Endothelial cell of umbilical vein (primary cell): ENCODE results near the gene THSD7B. TPM values are rescaled to one million over a fixed set of nuclear protein-coding genes. Genes with fewer than 3 reads are reported as not detected.

Experiments
- BruUV-seq: library from RNA; stranded (reverse); fragments of 400-500 nt; replicated peaks from 2 replicates; lab custom pipeline; 2021; lab: Mats Ljungman, UMichigan
- CTCF ChIA-PET: fragments of 300-600, 350-600 bp; sonication (Branson Sonifier 250); formaldehyde crosslinking; loops from one replicate; lab custom pipeline; 2021; ENCODE audit warnings: antibody characterized with exemption, inconsistent platforms; lab: Charles Lee
- POLR2A ChIA-PET: fragments of 300-600, 350-600 bp; sonication (Branson Sonifier 250); formaldehyde crosslinking; loops from one replicate; lab custom pipeline; 2021; ENCODE audit warnings: antibody characterized with exemption, inconsistent platforms; lab: Charles Lee
- DNase-seq: peaks from one replicate; pipeline ENCODE4 v3.0.0-alpha.2; 2011; ENCODE audit warnings: low read depth, low spot score
- FAIRE-seq: peaks from 2 replicates; lab custom pipeline; 2011; peaks lifted over from hg19 to GRCh38; lab: Jason Lieb, UNC
- H2AFZ ChIP-seq: 2 replicates; pipeline ENCODE4 v1.6.0; 2012; ENCODE audit warnings: low read depth, low read length, control low read depth, inconsistent platforms
- H3K27ac ChIP-seq: 2 replicates; pipeline ENCODE4 v1.5.1; 2011; ENCODE audit warnings: low read depth, mild to moderate bottlenecking, control low read depth, low read length, moderate library complexity; ENCODE audit not compliant: insufficient read depth
- H3K27me3 ChIP-seq, 2 experiments: 2 replicates each; pipeline versions ENCODE4 v1.6.0 to v1.6.1; 2011; ENCODE audit warnings: low read length in 2 of 2, mixed read lengths in 1 of 2; ENCODE audit not compliant: control insufficient read depth in 2 of 2, insufficient read depth in 2 of 2
- H3K36me3 ChIP-seq, 2 experiments: 2 replicates in 1 of 2; 3 replicates in 1 of 2; pipeline ENCODE4 v1.5.1; 2011; ENCODE audit warnings: low read length in 2 of 2, mild to moderate bottlenecking in 1 of 2, moderate library complexity in 1 of 2; ENCODE audit not compliant: control insufficient read depth in 2 of 2, insufficient read depth in 2 of 2; ENCODE audit errors: extremely low read depth in 1 of 2
- H3K4me1 ChIP-seq: 3 replicates; pipeline ENCODE4 v1.5.1; 2011; ENCODE audit warnings: mild to moderate bottlenecking, low read length; ENCODE audit not compliant: control insufficient read depth, insufficient read depth; ENCODE audit errors: extremely low read depth
- H3K4me2 ChIP-seq: 2 replicates; pipeline ENCODE4 v1.6.1; 2011; ENCODE audit warnings: low read length, control low read depth, mixed read lengths; ENCODE audit not compliant: insufficient read depth
- H3K4me3 ChIP-seq, 3 experiments: fragments of 200-600 bp in 1 of 3; sonication (generic), shearing (Covaris generic) in 1 of 3; replicated peaks in 1 of 3; 2 replicates each; pipeline ENCODE4 v1.5.1; 2011 to 2016; ENCODE audit warnings: control low read depth in 3 of 3, low read length in 3 of 3, mild to moderate bottlenecking in 2 of 3, inconsistent platforms in 1 of 3, low read depth in 1 of 3, moderate library complexity in 1 of 3; ENCODE audit not compliant: insufficient read depth in 1 of 3
- H3K79me2 ChIP-seq: 2 replicates; pipeline ENCODE4 v1.6.0; 2012; ENCODE audit warnings: low read length, inconsistent platforms; ENCODE audit not compliant: control insufficient read depth, insufficient read depth
- H3K9ac ChIP-seq: replicated peaks from 2 replicates; pipeline ENCODE3; 2011; ENCODE audit warnings: low read length, control low read depth; ENCODE audit not compliant: insufficient read depth; ENCODE audit errors: extremely low read depth
- H3K9me1 ChIP-seq: replicated peaks from 3 replicates; pipeline ENCODE4 v1.6.0; 2011; ENCODE audit warnings: mild to moderate bottlenecking, low read length; ENCODE audit not compliant: control insufficient read depth, insufficient read depth; ENCODE audit errors: extremely low read depth
- H3K9me3 ChIP-seq: replicated peaks from 2 replicates; pipeline ENCODE4 v1.5.1; 2012; ENCODE audit warnings: low read length, inconsistent platforms; ENCODE audit not compliant: control insufficient read depth, insufficient read depth
- H4K20me1 ChIP-seq: replicated peaks from 2 replicates; pipeline ENCODE3; 2011; ENCODE audit warnings: mild to moderate bottlenecking, low read length; ENCODE audit not compliant: control insufficient read depth, insufficient read depth; ENCODE audit errors: extremely low read depth
- EZH2 ChIP-seq: IDR thresholded peaks from 2 replicates; pipeline ENCODE4 v1.6.1; 2012; ENCODE audit warnings: borderline replicate concordance, low read depth, mild to moderate bottlenecking, moderate library complexity, low read length, inconsistent platforms; ENCODE audit not compliant: severe bottlenecking
- FOS ChIP-seq: IDR thresholded peaks from 2 replicates; pipeline ENCODE4 v1.6.1; 2011; ENCODE audit warnings: mild to moderate bottlenecking, low read length, moderate library complexity, borderline replicate concordance; ENCODE audit not compliant: insufficient read depth
- GATA2 ChIP-seq: IDR thresholded peaks from 2 replicates; pipeline ENCODE4 v1.7.0; 2011; ENCODE audit warnings: low read depth, mild to moderate bottlenecking, moderate library complexity, mixed read lengths, low read length; ENCODE audit not compliant: insufficient read length, insufficient read depth
- JUN ChIP-seq: IDR thresholded peaks from 2 replicates; pipeline ENCODE4 v1.6.1; 2011; ENCODE audit warnings: borderline replicate concordance, low read depth; ENCODE audit not compliant: insufficient read length, insufficient read depth
- MYC ChIP-seq: IDR thresholded peaks from one replicate; pipeline ENCODE4 v1.6.1; 2011; ENCODE audit warnings: mild to moderate bottlenecking, low read depth, low read length
- POLR2A ChIP-seq: IDR thresholded peaks from 2 replicates; pipeline ENCODE4 v1.6.1; 2012; ENCODE audit warnings: low read depth, mild to moderate bottlenecking, control low read depth, low read length
- POLR2AphosphoS5 ChIP-seq: IDR thresholded peaks from 2 replicates; pipeline ENCODE4 v1.6.1; 2012; ENCODE audit warnings: low read depth, mild to moderate bottlenecking, control low read depth, low read length, moderate library complexity; ENCODE audit not compliant: insufficient read depth
- dilution Hi-C: fragments of 300-500 bp; cut with MboI; formaldehyde crosslinking; loops from one replicate; pipeline ENCODE4 v1.15.0; 2019; ENCODE audit warnings: low sequenced_read_pairs; ENCODE audit not compliant: extremely low pct_ligation_motif_present
- intact Hi-C: fragments of 100-400 bp; cut with micrococcal nuclease; formaldehyde crosslinking; loops from one replicate; pipeline ENCODE4 v1.10.0; 2022
- polyA plus RNA-seq, 4 experiments: library from polyadenylated mRNA; depleted of rRNA in 3 of 4; stranded (reverse) in 3 of 4; unstranded in 1 of 4; fragments of >200 nt; gene quantifications; 2 replicates each; pipeline versions ENCODE4 v1.2.1 to v1.2.3, GENCODE V29; 2011 to 2012; ENCODE audit warnings: missing spikeins in 1 of 4
- total RNA-seq: library from RNA; stranded (reverse); gene quantifications from 2 replicates; pipeline ENCODE4 v1.2.3, GENCODE V29; 2021
- TF ChIP-seq, protein P1 (sequence below): IDR thresholded peaks from 2 replicates; pipeline ENCODE4 v1.6.1; 2011; ENCODE audit not compliant: insufficient read depth, insufficient read length
- TF ChIP-seq, protein P2 (sequence below), 2 donors: IDR thresholded peaks; 1 replicate in 1 of 2; 2 replicates in 1 of 2; pipeline ENCODE4 v1.5.1; 2011; ENCODE audit warnings: low read length in 2 of 2, mild to moderate bottlenecking in 2 of 2, moderate library complexity in 2 of 2, control low read depth in 1 of 2, inconsistent platforms in 1 of 2, low read depth in 1 of 2; ENCODE audit not compliant: insufficient read depth in 1 of 2; ENCODE audit errors: extremely low read depth in 1 of 2

Gene THSD7B
- total and polyA plus RNA-seq, 2 donors (not counting 3 experiments of a cell fraction or from before 2014, with no cell fraction given): 0.04 TPM; not detected in 1

- no peak overlapping the region for H3K4me2 ChIP-seq
- ChIA-PET POLR2A (no interaction called here), CTCF (no interaction called here)
- dilution Hi-C loops: no loop called here
- no TSS peak for BruUV-seq
- H3K9ac ChIP-seq: no peak overlapping the region
- intact Hi-C loops: no loop called here
- no peak for FAIRE-seq
- H3K27me3 ChIP-seq: no peaks in the 10 kb centered on the region
- no peak overlapping the region for H3K4me3 ChIP-seq
- H3K9me3 ChIP-seq: no peaks in the 10 kb centered on the region
- DNase-seq: no peak
- H3K79me2 ChIP-seq: no peaks in the 10 kb centered on the region
- no peak overlapping the region for H2AFZ ChIP-seq
- H3K36me3 ChIP-seq: no peaks in the 10 kb centered on the region
- H4K20me1 ChIP-seq: no peaks in the 10 kb centered on the region
- H3K27ac ChIP-seq: no peak overlapping the region
- TF ChIP-seq, protein P1, sequence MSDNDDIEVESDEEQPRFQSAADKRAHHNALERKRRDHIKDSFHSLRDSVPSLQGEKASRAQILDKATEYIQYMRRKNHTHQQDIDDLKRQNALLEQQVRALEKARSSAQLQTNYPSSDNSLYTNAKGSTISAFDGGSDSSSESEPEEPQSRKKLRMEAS: no peak
- no peak for TF ChIP-seq FOS
- TF ChIP-seq EZH2: no peak
- TF ChIP-seq POLR2AphosphoS5: no peak
- no peak for TF ChIP-seq GATA2
- TF ChIP-seq JUN: no peak
- TF ChIP-seq MYC: no peak
- TF ChIP-seq, protein P2, sequence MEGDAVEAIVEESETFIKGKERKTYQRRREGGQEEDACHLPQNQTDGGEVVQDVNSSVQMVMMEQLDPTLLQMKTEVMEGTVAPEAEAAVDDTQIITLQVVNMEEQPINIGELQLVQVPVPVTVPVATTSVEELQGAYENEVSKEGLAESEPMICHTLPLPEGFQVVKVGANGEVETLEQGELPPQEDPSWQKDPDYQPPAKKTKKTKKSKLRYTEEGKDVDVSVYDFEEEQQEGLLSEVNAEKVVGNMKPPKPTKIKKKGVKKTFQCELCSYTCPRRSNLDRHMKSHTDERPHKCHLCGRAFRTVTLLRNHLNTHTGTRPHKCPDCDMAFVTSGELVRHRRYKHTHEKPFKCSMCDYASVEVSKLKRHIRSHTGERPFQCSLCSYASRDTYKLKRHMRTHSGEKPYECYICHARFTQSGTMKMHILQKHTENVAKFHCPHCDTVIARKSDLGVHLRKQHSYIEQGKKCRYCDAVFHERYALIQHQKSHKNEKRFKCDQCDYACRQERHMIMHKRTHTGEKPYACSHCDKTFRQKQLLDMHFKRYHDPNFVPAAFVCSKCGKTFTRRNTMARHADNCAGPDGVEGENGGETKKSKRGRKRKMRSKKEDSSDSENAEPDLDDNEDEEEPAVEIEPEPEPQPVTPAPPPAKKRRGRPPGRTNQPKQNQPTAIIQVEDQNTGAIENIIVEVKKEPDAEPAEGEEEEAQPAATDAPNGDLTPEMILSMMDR (IDR thresholded peaks at IDR 0.05; ENCODE audit: extremely low read depth in 1 of 2, insufficient read depth in 1 of 2, low read depth in 1 of 2, low read length in 2 of 2): no peak
- no peak for TF ChIP-seq POLR2A
- H3K4me1 ChIP-seq: no peaks in the 10 kb centered on the region
- no peaks in the 10 kb centered on the region for H3K9me1 ChIP-seq
These were observed 18.5 kb downstream of the THSD7B start for GRCh38 chr2:136783856-136784255.
